Glutamatergic neuron (in vitro differentiated cells): ENCODE measurements around the gene FMOD. TPM values are rescaled to one million over a fixed set of nuclear protein-coding genes. Genes with fewer than 3 reads are reported as not detected.

Source experiments
- DNase-seq: peaks from one replicate; pipeline ENCODE4 v3.0.0; 2022
- H3K27ac Mint-ChIP-seq: one replicate; pipeline ENCODE4 v1.8.0; 2020; ENCODE audit warnings: mild to moderate bottlenecking, mixed read lengths, inconsistent platforms; ENCODE audit not compliant: unreplicated experiment
- H3K27me3 Mint-ChIP-seq: one replicate; pipeline ENCODE4 v1.8.0; 2020; ENCODE audit warnings: mild to moderate bottlenecking, moderate library complexity, mixed read lengths, inconsistent platforms; ENCODE audit not compliant: unreplicated experiment
- H3K36me3 Mint-ChIP-seq: one replicate; pipeline ENCODE4 v1.8.0; 2020; ENCODE audit warnings: mild to moderate bottlenecking, mixed read lengths, inconsistent platforms; ENCODE audit not compliant: unreplicated experiment
- H3K4me1 Mint-ChIP-seq: one replicate; pipeline ENCODE4 v1.8.0; 2020; ENCODE audit warnings: mild to moderate bottlenecking, low read depth, mixed read lengths, inconsistent platforms; ENCODE audit not compliant: unreplicated experiment
- H3K4me3 Mint-ChIP-seq: one replicate; pipeline ENCODE4 v1.8.0; 2020; ENCODE audit warnings: mild to moderate bottlenecking, mixed read lengths, inconsistent platforms; ENCODE audit not compliant: unreplicated experiment
- H3K9me3 Mint-ChIP-seq: one replicate; pipeline ENCODE4 v1.8.0; 2020; ENCODE audit warnings: mild to moderate bottlenecking, moderate library complexity, mixed read lengths, inconsistent platforms; ENCODE audit not compliant: unreplicated experiment
- CTCF ChIP-seq: fragments of 200-600 bp; sonication (generic); IDR thresholded peaks from one replicate; pipeline ENCODE4 v1.5.0; 2021; ENCODE audit not compliant: partially characterized antibody, unreplicated experiment
- total RNA-seq: library from RNA; stranded (reverse); fragmentation: NEBNext Ultra II Directional; extraction: Animal tissue kit (Norgen Biotek cat#: 25700); gene quantifications from one replicate; pipeline ENCODE4 v1.2.1, GENCODE V29; 2021; ENCODE audit not compliant: unreplicated experiment

The FMOD gene
- total RNA-seq, 1 donor from 2014 or later: not detected

GRCh38 chr1:203295796-203296195 lies 55.1 kb downstream of the FMOD start:
- peaks cover 10% of the 10 kb centered on the region for H3K27me3 Mint-ChIP-seq
- no peak overlapping the region for H3K4me3 Mint-ChIP-seq
- H3K9me3 Mint-ChIP-seq: peaks cover 2% of the 10 kb centered on the region

GRCh38 chr1:203291201-203292096 lies 59.5 kb downstream of the FMOD start:
- peaks cover 2% of the 10 kb centered on the region for H3K9me3 Mint-ChIP-seq
- peaks cover 68% of the 10 kb centered on the region for H3K4me1 Mint-ChIP-seq
- H3K4me3 Mint-ChIP-seq: peak overlapping the region; percentile 14
- peak overlapping the region; percentile 95 for H3K27ac Mint-ChIP-seq
- H3K36me3 Mint-ChIP-seq: no peaks in the 10 kb centered on the region
- DNase-seq: no peak
- H3K27me3 Mint-ChIP-seq: peaks cover 8% of the 10 kb centered on the region
- TF ChIP-seq CTCF: no peak

More at GRCh38 chr1:203295796-203296195, 55.1 kb downstream of the FMOD start:
- Mint-ChIP-seq H3K36me3 (no peaks in the 10 kb centered on the region), H3K4me1 (peaks cover 57% of the 10 kb centered on the region), H3K27ac (peak overlapping the region; percentile 97)
- DNase-seq: no peak
- no peak for TF ChIP-seq CTCF

Other genes starting within 250 kb of the FMOD start
- gene ADORA1, start 223.4 kb downstream of the FMOD start, total RNA-seq: 1.2 TPM
- not detected for gene MYBPH, start 175.3 kb downstream of the FMOD start, total RNA-seq
- not detected for gene CHI3L1, start 164.4 kb downstream of the FMOD start, total RNA-seq
- 0.10 TPM for gene CHIT1, start 121.4 kb downstream of the FMOD start, total RNA-seq
- 88.6 TPM for gene BTG2, start 45.6 kb downstream of the FMOD start, total RNA-seq
- gene PRELP, start 124.7 kb upstream of the FMOD start, total RNA-seq: not detected
- not detected for gene OPTC, start 143.0 kb upstream of the FMOD start, total RNA-seq